Right ventricle myocardium inferior (tissue), 1 donor: ENCODE data around the gene SCIMP. TPM values are rescaled to one million over a fixed set of nuclear protein-coding genes. Genes with fewer than 3 reads are reported as not detected.
"Not testable (repeated sequence)": the region's sequence is repeated elsewhere in the genome, so short reads cannot be mapped to it uniquely, and the experiment has no call there.

ENCODE experiments used
- ATAC-seq: fragments of 200-7000 bp; cut with Tn5 transposase; one replicate; pipeline ENCODE4 v1.9.1; 2020; ENCODE audit warnings: mild to moderate bottlenecking, moderate library complexity
- DNase-seq: peaks from one replicate; pipeline ENCODE4 v3.0.0; 2021; ENCODE audit errors: missing footprints
- intact Hi-C: fragments of 100-400 bp; cut with DNase I; formaldehyde crosslinking; loops from one replicate; pipeline ENCODE4 v1.11.0; 2022
- total RNA-seq: library from RNA; stranded (reverse); fragmentation: NEBNext Ultra II Directional; extraction: Animal tissue kit (Norgen Biotek cat#: 25700); gene quantifications from one replicate; pipeline ENCODE4 v1.2.1, GENCODE V29; 2021
- donor health status: DM: no; HTN: yes; CAD: no; lungs with severe emphysema.

The SCIMP gene
- total RNA-seq, 1 donor from 2014 or later, result 1.0 TPM

- ATAC-seq (no peak), DNase-seq (no peak)
- intact Hi-C loops, result no loop called here
Measured at GRCh38 chr17:5203178-5203907, 31.3 kb downstream of the SCIMP start.

DNA sequence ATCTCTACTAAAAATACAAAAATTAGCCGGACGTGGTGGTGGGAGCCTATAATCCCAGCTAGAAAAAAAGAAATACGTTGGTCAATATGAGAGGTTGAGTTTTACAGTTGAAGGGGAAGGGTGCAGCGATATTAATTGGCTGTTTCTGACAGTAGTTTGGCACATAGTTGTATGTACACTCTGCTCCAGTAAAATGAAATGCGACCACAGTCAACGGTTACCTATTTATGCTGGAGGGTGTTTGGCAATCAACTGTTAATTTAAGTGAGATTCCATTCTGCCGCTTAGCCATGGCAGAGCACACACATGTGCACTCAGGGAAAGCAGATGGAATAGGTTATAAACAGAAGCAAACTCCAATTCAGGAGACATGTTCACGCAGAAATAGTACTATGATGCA, 33.6 kb downstream of the SCIMP start:
- no peak for DNase-seq
- ATAC-seq, result no peak
- intact Hi-C loops, result no loop called here

- intact Hi-C loops, result no loop called here
- DNase-seq (no peak), ATAC-seq (no peak)
Measured at GRCh38 chr17:5200360-5200759, 34.3 kb downstream of the SCIMP start.

GRCh38 chr17:5198472-5198871, 36.2 kb downstream of the SCIMP start:
- no peak for ATAC-seq
- intact Hi-C loops, result loop anchor here (10.0 kb wide), 1 partner anchor 236 kb away; the partner anchor contains the start of gene C1QBP

GRCh38 chr17:5194346-5194745, 40.3 kb downstream of the SCIMP start:
- intact Hi-C loops, result loop anchor here (5.0 to 10.0 kb wide), 2 partner anchors 82 to 240 kb away; partner anchors contain the start of genes C1QBP and ZNF232
- ATAC-seq (no peak), DNase-seq (no peak)

More at GRCh38 chr17:5198472-5198871, 36.2 kb downstream of the SCIMP start:
- no peak for DNase-seq

GRCh38 chr17:5191541-5192417, 42.9 kb downstream of the SCIMP start, which contains the start of gene ZNF594:
Gene ZNF594, minus strand, starts transcription at chr17:5191868. Its CDS starts 7,612 bp downstream, at chr17:5184256.
- peak; percentile 98 for DNase-seq
- intact Hi-C loops, result loop anchor here (5.0 to 10.0 kb wide), 2 partner anchors 79 to 243 kb away; partner anchors contain the start of genes C1QBP and ZNF232
- peak; percentile 100 for ATAC-seq

GRCh38 chr17:5184288-5184687, 50.4 kb downstream of the SCIMP start:
- DNase-seq (no peak), ATAC-seq (no peak)
- intact Hi-C loops, result no loop called here

DNA sequence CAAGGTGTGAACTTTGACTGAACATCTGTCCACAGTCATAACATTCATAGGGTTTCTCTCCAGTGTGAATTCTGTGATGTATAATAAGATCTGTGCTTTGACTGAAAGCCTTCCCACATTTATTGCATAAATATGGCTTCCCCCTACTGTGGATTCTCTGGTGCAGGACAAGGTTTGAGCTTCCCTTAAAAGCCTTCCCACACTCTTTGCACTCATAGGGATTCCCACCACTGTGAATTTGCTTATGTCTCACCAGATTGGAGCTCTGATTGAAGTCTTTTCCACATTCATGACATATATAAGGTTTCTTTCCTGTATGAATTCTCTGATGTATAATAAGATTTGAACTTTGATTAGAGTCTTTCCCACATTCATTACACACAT, 51.3 kb downstream of the SCIMP start:
- no peak for ATAC-seq
- intact Hi-C loops, result no loop called here
- DNase-seq, result no peak

- DNase-seq (no peak), ATAC-seq (no peak)
- intact Hi-C loops, result no loop called here
Measured at GRCh38 chr17:5182597-5183409, 51.9 kb downstream of the SCIMP start.

DNA sequence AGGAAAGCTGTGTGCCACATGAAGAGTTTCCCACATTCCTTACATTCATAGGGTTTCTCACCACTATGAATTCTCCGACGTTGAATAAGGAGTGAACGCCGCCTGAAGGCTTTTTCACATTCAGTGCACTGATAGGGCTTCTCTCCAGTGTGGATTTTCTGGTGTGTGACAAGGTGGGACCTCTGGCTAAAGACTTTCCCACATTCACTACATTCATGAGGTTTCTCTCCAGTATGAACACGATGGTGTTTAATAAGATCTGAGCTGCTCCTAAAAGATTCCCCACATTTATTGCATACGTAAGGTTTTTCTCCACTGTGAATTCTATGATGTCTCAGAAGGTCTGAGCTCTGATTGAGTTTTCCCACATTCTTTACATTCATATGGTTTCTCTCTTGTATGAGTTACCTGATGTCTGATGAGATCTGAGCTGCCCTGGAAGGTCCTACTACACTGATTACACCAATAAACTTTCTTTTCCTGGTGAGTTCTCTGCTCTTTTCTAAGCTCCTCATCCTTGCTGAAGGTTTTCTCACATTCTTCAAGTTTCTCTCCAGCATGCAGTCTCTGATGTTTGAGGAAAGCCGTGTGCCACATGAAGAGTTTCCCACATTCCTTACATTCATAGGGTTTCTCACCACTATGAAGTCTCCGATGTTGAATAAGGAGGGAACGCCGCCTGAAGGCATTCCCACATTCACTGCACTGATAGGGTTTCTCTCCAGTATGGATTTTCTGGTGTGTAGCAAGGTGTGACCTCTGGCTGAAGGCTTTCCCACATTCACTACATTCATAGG, 53.0 kb downstream of the SCIMP start:
- no peak for DNase-seq
- intact Hi-C loops, result no loop called here
- no peak for ATAC-seq

- ATAC-seq (no peak), DNase-seq (no peak)
- intact Hi-C loops, result no loop called here
Measured at GRCh38 chr17:5179003-5179402, 55.7 kb downstream of the SCIMP start.

DNA sequence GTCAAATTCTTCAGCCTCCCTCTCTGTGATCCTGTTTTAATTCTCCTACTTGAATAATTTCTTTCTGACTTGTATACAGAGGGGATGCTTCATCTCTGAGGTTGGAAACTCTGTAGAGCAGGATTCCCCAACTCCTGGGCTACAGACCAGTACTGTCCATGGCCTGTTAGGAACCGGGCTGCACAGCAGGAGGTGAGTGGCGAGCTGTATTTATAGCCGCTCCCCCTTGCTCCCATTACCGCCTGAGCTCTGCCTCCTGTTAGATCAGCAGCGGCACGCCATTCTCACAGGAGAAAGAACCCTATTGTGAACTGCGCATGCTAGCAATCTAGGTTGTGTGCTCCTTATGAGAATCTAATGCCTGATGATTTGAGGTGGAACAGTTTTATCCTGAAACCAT, 59.6 kb downstream of the SCIMP start:
- ATAC-seq, DNase-seq, intact Hi-C loops: not testable (repeated sequence)

DNA sequence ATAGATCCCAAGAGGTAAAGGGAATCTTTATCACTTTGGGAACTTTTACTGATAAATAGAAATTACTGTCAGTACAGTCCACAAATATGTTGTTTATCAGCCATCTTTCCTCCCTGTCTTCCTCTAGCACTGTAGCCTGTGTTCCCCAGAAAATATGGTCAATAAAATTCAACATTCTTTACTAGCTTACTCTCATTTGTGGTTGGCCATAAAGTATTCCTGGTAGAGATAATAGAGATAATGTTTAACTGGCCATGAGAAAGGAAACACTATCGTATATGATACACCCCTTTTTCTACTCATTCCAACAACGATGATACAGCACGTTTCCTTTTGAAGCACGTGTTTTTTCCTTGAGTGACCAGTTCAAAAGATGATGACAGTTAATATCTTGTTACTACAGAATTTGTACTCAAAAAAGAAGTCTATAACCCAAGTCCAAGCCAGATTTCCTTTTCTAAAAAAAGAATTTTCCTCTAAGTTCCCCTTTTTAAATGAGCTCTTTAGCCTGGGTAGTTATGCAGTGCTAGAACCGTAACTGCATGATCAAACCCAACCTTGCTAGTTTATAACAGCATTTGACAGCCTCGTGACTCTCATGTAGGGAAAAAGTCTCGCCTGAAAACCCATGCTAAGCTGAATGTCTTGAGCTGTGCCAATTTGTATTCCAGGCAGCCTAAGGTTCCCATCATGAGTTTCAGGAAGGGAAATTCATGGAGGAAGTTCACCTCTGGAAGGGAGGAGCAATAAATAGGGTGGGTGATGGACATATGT, 68.7 kb downstream of the SCIMP start:
- DNase-seq, intact Hi-C loops, ATAC-seq: not testable (repeated sequence)

GRCh38 chr17:5164436-5164835, 70.2 kb downstream of the SCIMP start:
- ATAC-seq (no peak), DNase-seq (no peak)
- intact Hi-C loops, result no loop called here

- DNase-seq, intact Hi-C loops, ATAC-seq: not testable (repeated sequence)
Measured at GRCh38 chr17:5161793-5162192, 72.9 kb downstream of the SCIMP start.

DNA sequence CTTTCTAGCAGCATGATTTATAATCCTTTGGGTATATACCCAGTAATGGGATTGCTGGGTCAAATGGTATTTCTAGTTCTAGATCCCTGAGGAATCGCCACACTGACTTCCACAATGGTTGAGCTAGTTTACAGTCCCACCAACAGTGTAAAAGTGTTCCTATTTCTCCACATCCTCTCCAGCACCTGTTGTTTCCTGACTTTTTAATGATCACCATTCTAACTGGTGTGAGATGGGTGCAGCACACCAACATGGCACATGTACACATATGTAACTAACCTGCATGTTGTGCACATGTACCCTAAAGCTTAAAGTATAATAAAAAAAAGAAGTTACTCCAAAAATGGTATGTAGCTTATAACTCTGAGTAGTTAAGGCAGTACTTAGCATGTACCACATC, 74.0 kb downstream of the SCIMP start:
- intact Hi-C loops, DNase-seq, ATAC-seq: not testable (repeated sequence)
